Measurements from ENCODE around the gene NPAS3.
"Not testable (repeated sequence)": the region's sequence is repeated elsewhere in the genome, so short reads cannot be mapped to it uniquely, and the experiment has no call there.

NPAS3 gene

DNA sequence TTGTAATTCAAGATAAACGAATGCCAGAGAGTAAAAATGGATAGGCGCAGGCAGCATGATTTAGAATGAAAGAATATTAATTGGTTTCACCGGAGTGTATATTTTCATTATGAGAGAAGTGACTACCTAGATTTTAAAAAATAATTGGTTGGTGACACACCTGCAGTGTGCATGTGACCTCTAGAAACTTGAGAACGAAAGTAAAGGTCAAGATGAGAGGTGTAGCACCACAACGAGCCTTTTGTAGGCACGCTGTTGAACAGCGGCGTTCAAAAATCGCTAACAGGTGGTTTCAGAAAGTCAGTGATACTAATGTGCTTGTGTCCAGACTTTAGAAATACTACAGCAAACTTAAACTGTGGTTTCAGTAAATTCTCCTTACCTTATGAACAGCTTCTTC is 123.8 kb downstream of the NPAS3 start:
- ATAC-seq: no peak
- no peaks in the 10 kb centered on the region for H3K27me3 Mint-ChIP-seq
- no peaks in the 10 kb centered on the region for H3K9me3 Mint-ChIP-seq
- H3K27ac Mint-ChIP-seq: no peak overlapping the region
- H3K36me3 Mint-ChIP-seq (ENCODE audit: low read depth): no peaks in the 10 kb centered on the region
- H3K4me3 Mint-ChIP-seq: no peak overlapping the region
- no peaks in the 10 kb centered on the region for H3K4me1 Mint-ChIP-seq
- DNase-seq: no peak

DNA sequence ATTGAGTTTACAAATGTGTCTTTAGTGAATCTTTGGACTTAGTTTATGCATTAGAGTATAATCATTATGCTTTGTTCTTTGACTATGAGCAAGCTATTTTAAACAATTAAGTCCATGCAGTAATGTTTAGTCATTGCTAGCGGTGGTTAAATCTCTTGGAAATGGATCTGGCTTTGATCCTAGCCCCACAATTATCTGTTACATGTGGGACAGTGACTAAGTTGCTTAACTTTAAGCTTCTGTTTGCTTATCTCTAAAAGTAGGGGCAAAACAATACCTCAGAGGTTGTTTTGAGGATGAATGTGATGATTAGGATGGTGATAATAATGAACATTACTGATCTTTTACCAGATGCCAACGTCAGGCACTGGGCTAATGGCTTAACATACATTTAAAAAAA is 124.2 kb downstream of the NPAS3 start:
- no peaks in the 10 kb centered on the region for H3K36me3 Mint-ChIP-seq (ENCODE audit: low read depth)
- H3K4me1 Mint-ChIP-seq: no peaks in the 10 kb centered on the region
- H3K4me3 Mint-ChIP-seq: no peak overlapping the region
- H3K27ac Mint-ChIP-seq: no peak overlapping the region
- H3K27me3 Mint-ChIP-seq: no peaks in the 10 kb centered on the region
- DNase-seq: no peak
- no peak for ATAC-seq
- H3K9me3 Mint-ChIP-seq: no peaks in the 10 kb centered on the region

- no peak for ATAC-seq
- no peak for DNase-seq
- H3K27ac Mint-ChIP-seq: no peak overlapping the region
- no peaks in the 10 kb centered on the region for H3K36me3 Mint-ChIP-seq (ENCODE audit: low read depth)
- no peaks in the 10 kb centered on the region for H3K4me1 Mint-ChIP-seq
- no peak overlapping the region for H3K4me3 Mint-ChIP-seq
- H3K27me3 Mint-ChIP-seq: no peaks in the 10 kb centered on the region
- no peaks in the 10 kb centered on the region for H3K9me3 Mint-ChIP-seq
These were observed 124.8 kb downstream of the NPAS3 start for GRCh38 chr14:33063521-33063920.

- Mint-ChIP-seq H3K4me1 (no peaks in the 10 kb centered on the region), H3K4me3 (no peak overlapping the region), H3K27ac (no peak overlapping the region), H3K9me3 (no peaks in the 10 kb centered on the region), H3K36me3 (ENCODE audit: low read depth) (no peaks in the 10 kb centered on the region), H3K27me3 (no peaks in the 10 kb centered on the region)
- DNase-seq (no peak), ATAC-seq (no peak)
These were observed 127.0 kb downstream of the NPAS3 start for GRCh38 chr14:33065634-33066033.

DNA sequence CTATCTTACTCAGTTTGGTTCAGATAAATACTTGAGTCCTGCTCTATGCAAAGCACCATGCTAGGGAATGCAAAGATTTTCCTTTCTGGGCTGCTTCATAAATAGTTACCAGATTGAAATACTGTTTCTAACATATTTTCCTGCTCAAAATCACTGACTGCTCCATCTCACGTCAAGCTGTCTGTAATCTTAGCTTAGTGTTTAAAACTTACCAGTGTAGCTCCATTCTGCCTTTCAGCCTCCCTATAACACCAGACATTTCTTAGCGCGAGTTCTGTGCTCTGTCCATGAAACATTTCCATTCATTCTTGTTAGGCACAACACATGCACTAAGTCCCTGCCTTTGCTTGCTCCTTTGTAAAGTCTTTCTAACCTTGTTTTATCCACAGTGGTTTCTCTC is 129.4 kb downstream of the NPAS3 start:
- no peaks in the 10 kb centered on the region for H3K27me3 Mint-ChIP-seq
- no peak for DNase-seq
- ATAC-seq: no peak

GRCh38 chr14:33068626-33069025 is 129.9 kb downstream of the NPAS3 start:
- H3K4me3 Mint-ChIP-seq: no peak overlapping the region

More for the DNA sequence above, 129.4 kb downstream of the NPAS3 start:
- no peak overlapping the region for H3K27ac Mint-ChIP-seq
- H3K4me1 Mint-ChIP-seq: no peaks in the 10 kb centered on the region
- H3K36me3 Mint-ChIP-seq (ENCODE audit: low read depth): no peaks in the 10 kb centered on the region
- H3K9me3 Mint-ChIP-seq: no peaks in the 10 kb centered on the region
- no peak overlapping the region for H3K4me3 Mint-ChIP-seq

DNA sequence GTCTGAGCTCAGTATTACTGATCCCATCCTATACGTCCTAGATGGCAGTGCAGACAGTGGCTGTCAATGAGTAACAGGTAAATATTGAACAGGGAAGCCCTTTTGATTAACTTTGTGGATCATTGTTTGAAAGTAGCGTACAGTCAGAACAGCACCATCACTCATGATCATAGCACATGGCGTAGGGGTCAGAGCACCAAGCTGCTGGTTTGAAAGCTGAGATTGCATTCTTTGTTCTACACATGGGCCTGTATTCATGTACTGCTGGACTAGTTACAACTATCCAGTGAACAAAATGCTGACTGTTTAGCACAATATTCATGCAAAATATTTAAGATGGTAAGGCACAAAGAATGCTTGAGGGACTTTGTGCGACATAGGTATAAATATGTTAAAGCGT is 131.8 kb downstream of the NPAS3 start:
- no peaks in the 10 kb centered on the region for H3K36me3 Mint-ChIP-seq (ENCODE audit: low read depth)
- ATAC-seq: no peak
- no peaks in the 10 kb centered on the region for H3K9me3 Mint-ChIP-seq
- H3K27me3 Mint-ChIP-seq: no peaks in the 10 kb centered on the region
- H3K4me3 Mint-ChIP-seq: no peak overlapping the region
- no peak overlapping the region for H3K27ac Mint-ChIP-seq
- no peak for DNase-seq
- H3K4me1 Mint-ChIP-seq: no peaks in the 10 kb centered on the region

More at GRCh38 chr14:33068626-33069025, 129.9 kb downstream of the NPAS3 start:
- DNase-seq (no peak), ATAC-seq (no peak)
- Mint-ChIP-seq H3K36me3 (ENCODE audit: low read depth) (no peaks in the 10 kb centered on the region), H3K4me1 (no peaks in the 10 kb centered on the region), H3K27ac (no peak overlapping the region), H3K9me3 (no peaks in the 10 kb centered on the region), H3K27me3 (no peaks in the 10 kb centered on the region)

GRCh38 chr14:33073023-33073422 is 134.3 kb downstream of the NPAS3 start:
- no peak for DNase-seq
- H3K36me3 Mint-ChIP-seq (ENCODE audit: low read depth): no peaks in the 10 kb centered on the region
- H3K27ac Mint-ChIP-seq: no peak overlapping the region
- no peaks in the 10 kb centered on the region for H3K9me3 Mint-ChIP-seq
- H3K4me1 Mint-ChIP-seq: no peaks in the 10 kb centered on the region
- H3K4me3 Mint-ChIP-seq: no peak overlapping the region
- no peaks in the 10 kb centered on the region for H3K27me3 Mint-ChIP-seq
- no peak for ATAC-seq

- DNase-seq (no peak), ATAC-seq (no peak)
- Mint-ChIP-seq H3K27ac (no peak overlapping the region), H3K4me3 (no peak overlapping the region), H3K27me3 (no peaks in the 10 kb centered on the region), H3K36me3 (ENCODE audit: low read depth) (no peaks in the 10 kb centered on the region), H3K4me1 (no peaks in the 10 kb centered on the region), H3K9me3 (peaks cover 7% of the 10 kb centered on the region)
These were observed 142.6 kb downstream of the NPAS3 start for GRCh38 chr14:33081259-33081658.

- H3K9me3 Mint-ChIP-seq: peaks cover 3% of the 10 kb centered on the region
- H3K27ac Mint-ChIP-seq: no peak overlapping the region
- H3K27me3 Mint-ChIP-seq: no peaks in the 10 kb centered on the region
- H3K36me3 Mint-ChIP-seq (ENCODE audit: low read depth): no peaks in the 10 kb centered on the region
- H3K4me1 Mint-ChIP-seq: no peaks in the 10 kb centered on the region
- no peak overlapping the region for H3K4me3 Mint-ChIP-seq
- ATAC-seq: no peak
- no peak for DNase-seq
These were observed 147.1 kb downstream of the NPAS3 start for GRCh38 chr14:33085799-33086198.

GRCh38 chr14:33088274-33088673 is 149.6 kb downstream of the NPAS3 start:
- H3K4me3 Mint-ChIP-seq; H3K27me3 Mint-ChIP-seq; H3K36me3 Mint-ChIP-seq (ENCODE audit: low read depth); ATAC-seq; H3K4me1 Mint-ChIP-seq; DNase-seq; H3K9me3 Mint-ChIP-seq; H3K27ac Mint-ChIP-seq: not testable (repeated sequence)

DNA sequence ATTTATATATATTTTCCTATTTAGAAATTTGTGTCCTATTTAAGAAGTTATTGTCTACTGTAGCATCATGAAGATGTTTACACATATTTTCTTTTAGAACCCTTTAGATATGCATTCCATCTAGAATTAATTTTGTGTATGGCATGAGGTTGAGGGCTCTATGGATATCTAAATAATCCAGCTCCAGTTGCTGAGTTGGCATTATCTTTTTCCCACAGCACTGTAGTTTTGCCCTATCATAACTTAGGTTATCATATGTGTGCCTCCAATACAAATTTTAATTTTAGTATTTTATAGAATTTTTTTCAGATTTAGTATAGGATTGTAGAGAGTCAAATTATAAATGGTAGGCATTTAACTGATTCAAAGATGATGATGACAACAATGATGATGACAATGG is 159.3 kb downstream of the NPAS3 start:
- no peak for DNase-seq
- Mint-ChIP-seq H3K27me3 (no peaks in the 10 kb centered on the region), H3K9me3 (peaks cover 7% of the 10 kb centered on the region), H3K36me3 (ENCODE audit: low read depth) (no peaks in the 10 kb centered on the region), H3K4me3 (no peak overlapping the region), H3K27ac (no peak overlapping the region), H3K4me1 (no peaks in the 10 kb centered on the region)
- ATAC-seq: no peak

DNA sequence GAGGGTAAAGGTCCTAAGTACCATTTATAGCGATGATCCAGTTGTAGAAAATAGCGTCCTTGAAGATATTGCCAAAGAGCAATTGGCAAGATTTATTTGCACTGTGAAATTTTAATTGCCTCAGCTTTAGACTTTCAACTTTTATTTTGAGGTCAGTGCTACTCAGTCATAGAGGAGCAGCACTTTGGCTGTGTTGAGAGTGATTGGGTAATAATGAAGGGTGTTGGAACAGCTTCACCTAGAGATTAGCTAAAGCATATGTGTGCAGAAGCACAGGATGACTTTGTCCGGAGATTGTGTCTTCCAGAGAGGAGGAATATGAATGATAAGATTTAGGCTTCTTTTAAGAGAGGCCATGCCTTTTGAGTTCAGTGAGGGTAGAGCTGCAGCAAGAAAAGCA is 164.8 kb downstream of the NPAS3 start:
- Mint-ChIP-seq H3K4me3 (no peak overlapping the region), H3K27me3 (no peaks in the 10 kb centered on the region), H3K4me1 (no peaks in the 10 kb centered on the region), H3K36me3 (ENCODE audit: low read depth) (no peaks in the 10 kb centered on the region), H3K27ac (no peak overlapping the region), H3K9me3 (peaks cover 2% of the 10 kb centered on the region)
- DNase-seq (no peak), ATAC-seq (no peak)

DNA sequence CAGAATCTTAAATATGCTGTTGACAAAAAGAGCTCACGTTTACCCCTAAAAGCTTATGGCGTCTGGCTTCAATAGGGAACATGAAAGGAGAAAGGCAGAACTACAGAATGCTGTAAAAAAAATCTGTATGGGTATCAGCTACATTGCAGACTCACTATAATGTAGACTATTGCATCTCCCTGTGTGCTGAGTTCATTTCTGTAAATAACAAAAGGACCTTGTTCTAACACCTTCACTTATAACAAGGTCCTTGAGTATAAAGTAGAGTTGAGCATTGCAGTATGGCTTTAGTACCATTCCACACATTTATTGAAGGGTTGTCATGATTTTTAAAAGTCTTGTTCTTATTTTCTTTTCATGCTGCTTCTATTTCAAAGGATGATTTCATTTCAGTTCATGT is 165.3 kb downstream of the NPAS3 start:
- H3K4me1 Mint-ChIP-seq: no peaks in the 10 kb centered on the region
- H3K36me3 Mint-ChIP-seq (ENCODE audit: low read depth): no peaks in the 10 kb centered on the region
- no peaks in the 10 kb centered on the region for H3K9me3 Mint-ChIP-seq
- no peaks in the 10 kb centered on the region for H3K27me3 Mint-ChIP-seq
- H3K4me3 Mint-ChIP-seq: no peak overlapping the region
- DNase-seq (no peak), ATAC-seq (no peak)
- no peak overlapping the region for H3K27ac Mint-ChIP-seq

- Mint-ChIP-seq H3K9me3 (no peaks in the 10 kb centered on the region), H3K27ac (no peak overlapping the region)
- no peak for DNase-seq
These were observed 172.2 kb downstream of the NPAS3 start for GRCh38 chr14:33110737-33111443.

DNA sequence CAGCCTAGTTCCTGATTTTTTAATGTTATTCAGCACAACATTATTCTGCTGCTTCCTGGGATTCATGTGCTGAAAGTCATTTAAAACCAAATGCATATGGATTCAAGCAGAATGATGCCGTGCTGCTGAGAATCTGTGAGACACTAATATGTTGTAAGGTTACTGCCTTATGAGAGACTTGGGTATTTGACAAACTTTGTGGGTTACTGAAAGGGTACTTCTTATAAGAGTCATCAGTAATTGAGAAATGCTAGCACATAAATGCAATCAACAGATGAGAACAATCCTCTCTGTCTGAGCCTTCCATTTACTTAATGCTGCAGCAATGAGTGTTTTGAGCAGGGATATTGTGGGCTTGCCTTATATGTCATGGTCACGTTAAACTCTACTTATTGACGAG is 175.7 kb downstream of the NPAS3 start:
- Mint-ChIP-seq H3K36me3 (ENCODE audit: low read depth) (no peaks in the 10 kb centered on the region), H3K27me3 (no peaks in the 10 kb centered on the region), H3K9me3 (no peaks in the 10 kb centered on the region), H3K27ac (no peak overlapping the region), H3K4me3 (no peak overlapping the region), H3K4me1 (no peaks in the 10 kb centered on the region)
- ATAC-seq (no peak), DNase-seq (no peak)

More at GRCh38 chr14:33110737-33111443, 172.2 kb downstream of the NPAS3 start:
- H3K4me1 Mint-ChIP-seq: no peaks in the 10 kb centered on the region
- no peaks in the 10 kb centered on the region for H3K27me3 Mint-ChIP-seq
- H3K4me3 Mint-ChIP-seq: no peak overlapping the region
- no peaks in the 10 kb centered on the region for H3K36me3 Mint-ChIP-seq (ENCODE audit: low read depth)
- no peak for ATAC-seq
